Glutamatergic neuron (in vitro differentiated cells): ENCODE results near the gene DTNB. TPM values are rescaled to one million over a fixed set of nuclear protein-coding genes. Genes with fewer than 3 reads are reported as not detected.

Experiments
- DNase-seq: peaks from one replicate; pipeline ENCODE4 v3.0.0; 2022
- H3K27ac Mint-ChIP-seq: one replicate; pipeline ENCODE4 v1.8.0; 2020; ENCODE audit warnings: mild to moderate bottlenecking, mixed read lengths, inconsistent platforms; ENCODE audit not compliant: unreplicated experiment
- H3K27me3 Mint-ChIP-seq: one replicate; pipeline ENCODE4 v1.8.0; 2020; ENCODE audit warnings: mild to moderate bottlenecking, moderate library complexity, mixed read lengths, inconsistent platforms; ENCODE audit not compliant: unreplicated experiment
- H3K36me3 Mint-ChIP-seq: one replicate; pipeline ENCODE4 v1.8.0; 2020; ENCODE audit warnings: mild to moderate bottlenecking, mixed read lengths, inconsistent platforms; ENCODE audit not compliant: unreplicated experiment
- H3K4me1 Mint-ChIP-seq: one replicate; pipeline ENCODE4 v1.8.0; 2020; ENCODE audit warnings: mild to moderate bottlenecking, low read depth, mixed read lengths, inconsistent platforms; ENCODE audit not compliant: unreplicated experiment
- H3K4me3 Mint-ChIP-seq: one replicate; pipeline ENCODE4 v1.8.0; 2020; ENCODE audit warnings: mild to moderate bottlenecking, mixed read lengths, inconsistent platforms; ENCODE audit not compliant: unreplicated experiment
- H3K9me3 Mint-ChIP-seq: one replicate; pipeline ENCODE4 v1.8.0; 2020; ENCODE audit warnings: mild to moderate bottlenecking, moderate library complexity, mixed read lengths, inconsistent platforms; ENCODE audit not compliant: unreplicated experiment
- total RNA-seq: library from RNA; stranded (reverse); fragmentation: NEBNext Ultra II Directional; extraction: Animal tissue kit (Norgen Biotek cat#: 25700); gene quantifications from one replicate; pipeline ENCODE4 v1.2.1, GENCODE V29; 2021; ENCODE audit not compliant: unreplicated experiment
- TF ChIP-seq, protein P1 (sequence below): fragments of 200-600 bp; sonication (generic); IDR thresholded peaks from one replicate; pipeline ENCODE4 v1.5.0; 2021; ENCODE audit not compliant: partially characterized antibody, unreplicated experiment

Gene DTNB
- total RNA-seq, 1 donor from 2014 or later = 41.7 TPM

DNA sequence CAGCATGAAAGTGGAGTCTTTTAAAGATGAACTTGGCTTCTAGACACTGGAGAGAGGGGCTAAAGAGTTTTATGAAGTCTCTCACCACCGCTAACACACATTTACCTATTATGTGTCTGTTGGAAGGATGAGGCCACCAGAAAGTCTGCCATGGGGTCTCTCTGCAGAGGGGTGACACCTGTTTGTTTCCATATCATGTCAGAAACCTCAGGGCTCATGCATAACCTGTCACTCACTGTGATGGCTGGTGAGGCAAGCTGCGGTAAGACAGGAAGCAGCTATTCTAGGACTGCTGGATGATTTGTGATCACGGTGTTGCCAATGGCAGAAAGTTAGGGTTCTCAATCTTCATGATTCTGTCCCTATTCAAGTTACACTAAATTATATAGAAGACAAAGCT is 270.9 kb downstream of the DTNB start:
- DNase-seq = no peak
- Mint-ChIP-seq H3K27ac (no peak overlapping the region), H3K36me3 (no peaks in the 10 kb centered on the region), H3K4me3 (no peak overlapping the region), H3K27me3 (peaks cover 4% of the 10 kb centered on the region), H3K9me3 (peaks cover 6% of the 10 kb centered on the region), H3K4me1 (peaks cover 34% of the 10 kb centered on the region)
- TF ChIP-seq, protein P1, sequence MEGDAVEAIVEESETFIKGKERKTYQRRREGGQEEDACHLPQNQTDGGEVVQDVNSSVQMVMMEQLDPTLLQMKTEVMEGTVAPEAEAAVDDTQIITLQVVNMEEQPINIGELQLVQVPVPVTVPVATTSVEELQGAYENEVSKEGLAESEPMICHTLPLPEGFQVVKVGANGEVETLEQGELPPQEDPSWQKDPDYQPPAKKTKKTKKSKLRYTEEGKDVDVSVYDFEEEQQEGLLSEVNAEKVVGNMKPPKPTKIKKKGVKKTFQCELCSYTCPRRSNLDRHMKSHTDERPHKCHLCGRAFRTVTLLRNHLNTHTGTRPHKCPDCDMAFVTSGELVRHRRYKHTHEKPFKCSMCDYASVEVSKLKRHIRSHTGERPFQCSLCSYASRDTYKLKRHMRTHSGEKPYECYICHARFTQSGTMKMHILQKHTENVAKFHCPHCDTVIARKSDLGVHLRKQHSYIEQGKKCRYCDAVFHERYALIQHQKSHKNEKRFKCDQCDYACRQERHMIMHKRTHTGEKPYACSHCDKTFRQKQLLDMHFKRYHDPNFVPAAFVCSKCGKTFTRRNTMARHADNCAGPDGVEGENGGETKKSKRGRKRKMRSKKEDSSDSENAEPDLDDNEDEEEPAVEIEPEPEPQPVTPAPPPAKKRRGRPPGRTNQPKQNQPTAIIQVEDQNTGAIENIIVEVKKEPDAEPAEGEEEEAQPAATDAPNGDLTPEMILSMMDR = no peak

DNA sequence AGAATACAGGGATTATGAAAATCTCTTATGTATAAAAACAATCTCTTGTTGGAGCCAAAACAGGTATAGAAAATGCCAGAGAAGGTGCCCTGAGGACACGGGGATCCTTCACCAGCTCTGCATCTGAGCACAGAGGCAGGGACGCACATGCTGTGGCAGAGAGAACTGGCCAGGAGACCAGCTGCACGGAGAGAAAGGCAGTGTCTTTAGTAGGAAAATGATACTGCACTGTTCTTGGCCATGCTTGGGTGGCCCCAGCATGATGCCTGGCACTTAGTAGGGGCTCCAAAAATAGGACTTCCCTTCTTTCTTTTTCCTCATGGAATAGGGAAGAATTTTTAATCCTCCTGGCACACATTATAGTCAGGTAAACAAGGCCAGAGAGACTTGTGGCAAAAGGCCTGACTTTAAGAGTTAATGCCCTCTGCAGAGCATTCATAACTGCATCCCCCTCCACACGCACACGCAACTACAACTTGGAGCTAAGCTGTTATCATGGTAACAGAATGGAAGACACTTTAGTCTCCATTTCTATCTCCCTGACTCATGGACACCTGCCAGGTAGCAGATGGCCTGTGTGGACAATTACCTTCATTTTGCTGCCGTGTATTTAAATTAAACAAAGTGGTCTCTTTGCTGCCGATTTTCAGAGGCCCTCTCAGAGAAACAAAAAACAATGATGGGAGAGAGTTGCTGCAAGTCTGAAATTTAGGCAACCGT is 271.9 kb downstream of the DTNB start:
- Mint-ChIP-seq H3K27me3 (peaks cover 4% of the 10 kb centered on the region), H3K9me3 (peaks cover 6% of the 10 kb centered on the region), H3K4me3 (peak overlapping the region; percentile 2), H3K36me3 (no peaks in the 10 kb centered on the region), H3K27ac (no peak overlapping the region), H3K4me1 (peaks cover 40% of the 10 kb centered on the region)
- DNase-seq = no peak
- TF ChIP-seq, protein P1 = no peak

DNA sequence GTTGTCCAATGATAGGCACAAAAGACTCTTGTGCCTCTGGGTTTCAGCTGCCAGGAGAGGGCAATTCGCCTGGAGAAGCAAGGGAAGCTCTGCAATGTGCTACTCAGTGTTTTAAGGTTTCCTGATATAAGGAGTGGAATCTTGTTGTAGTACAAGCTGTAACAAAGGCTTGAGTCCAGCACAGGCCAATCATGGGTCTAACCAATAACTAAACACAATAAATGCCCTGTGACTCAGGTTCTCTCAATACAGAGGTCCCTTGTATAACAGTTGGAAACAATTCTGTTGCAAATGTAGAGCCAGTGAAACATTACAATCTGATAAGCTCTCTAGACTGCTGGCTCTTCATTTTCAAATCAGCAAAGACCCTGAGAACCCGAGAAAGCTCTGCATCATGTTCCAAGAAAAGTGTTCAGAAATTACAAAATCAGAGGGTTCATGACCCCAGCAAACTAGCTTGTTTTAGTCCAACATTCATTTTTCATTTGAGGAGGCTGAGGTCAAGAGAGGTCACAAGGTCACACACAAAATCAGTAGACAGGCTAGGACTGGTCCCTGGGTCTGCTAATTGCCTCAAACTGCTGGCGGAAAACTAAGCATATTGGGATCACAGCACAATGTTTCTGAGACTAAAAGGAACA is 272.7 kb downstream of the DTNB start:
- no peak for DNase-seq
- peaks cover 40% of the 10 kb centered on the region for H3K4me1 Mint-ChIP-seq
- no peak overlapping the region for H3K4me3 Mint-ChIP-seq
- TF ChIP-seq, protein P1 = no peak
- peaks cover 6% of the 10 kb centered on the region for H3K9me3 Mint-ChIP-seq
- peaks cover 4% of the 10 kb centered on the region for H3K27me3 Mint-ChIP-seq
- no peak overlapping the region for H3K27ac Mint-ChIP-seq
- H3K36me3 Mint-ChIP-seq = no peaks in the 10 kb centered on the region

- peak overlapping the region; percentile 66 for H3K27ac Mint-ChIP-seq
- TF ChIP-seq, protein P1 = no peak
- no peak for DNase-seq
- peaks cover 40% of the 10 kb centered on the region for H3K4me1 Mint-ChIP-seq
- peaks cover 6% of the 10 kb centered on the region for H3K9me3 Mint-ChIP-seq
- peaks cover 4% of the 10 kb centered on the region for H3K27me3 Mint-ChIP-seq
- H3K36me3 Mint-ChIP-seq = no peaks in the 10 kb centered on the region
- no peak overlapping the region for H3K4me3 Mint-ChIP-seq
Observed at GRCh38 chr2:25400169-25400568, 273.2 kb downstream of the DTNB start.

GRCh38 chr2:25398534-25398933 is 274.8 kb downstream of the DTNB start:
- H3K36me3 Mint-ChIP-seq = no peaks in the 10 kb centered on the region
- no peak for DNase-seq
- TF ChIP-seq, protein P1 = no peak
- H3K27ac Mint-ChIP-seq = peak overlapping the region; percentile 48
- H3K4me1 Mint-ChIP-seq = peaks cover 40% of the 10 kb centered on the region
- H3K4me3 Mint-ChIP-seq = no peak overlapping the region
- peaks cover 5% of the 10 kb centered on the region for H3K27me3 Mint-ChIP-seq
- peaks cover 6% of the 10 kb centered on the region for H3K9me3 Mint-ChIP-seq
